Karpas-422 (cell line): ENCODE measurements around the gene SNAPC4. TPM values are rescaled to one million over a fixed set of nuclear protein-coding genes. Genes with fewer than 3 reads are reported as not detected.

Experiments
- DNase-seq: peaks from one replicate; pipeline ENCODE4 v3.0.0-alpha.2; 2015
- H2AFZ ChIP-seq: fragments of 200-600 bp; sonication (generic); 2 replicates; pipeline ENCODE4 v1.6.1; 2014; ENCODE audit warnings: antibody characterized with exemption, low read length, mixed read lengths
- H3K27ac ChIP-seq: fragments of 200-600 bp; sonication (generic); 2 replicates; pipeline ENCODE4 v1.5.1; 2014; ENCODE audit warnings: mild to moderate bottlenecking, low read length, moderate library complexity
- H3K27me3 ChIP-seq: fragments of 200-600 bp; sonication (generic); 2 replicates; pipeline ENCODE4 v1.6.1; 2014; ENCODE audit warnings: low read length, mixed read lengths
- H3K36me3 ChIP-seq: fragments of 200-600 bp; sonication (generic); 2 replicates; pipeline ENCODE4 v1.6.1; 2014; ENCODE audit warnings: low read length, mixed read lengths; ENCODE audit not compliant: insufficient read depth
- H3K4me1 ChIP-seq: fragments of 200-600 bp; sonication (generic); 2 replicates; pipeline ENCODE4 v1.6.1; 2014; ENCODE audit warnings: mild to moderate bottlenecking, low read length, mixed read lengths
- H3K4me2 ChIP-seq: fragments of 200-600 bp; sonication (generic); 2 replicates; pipeline ENCODE4 v1.6.1; 2014; ENCODE audit warnings: low read length, low read depth, mild to moderate bottlenecking; ENCODE audit not compliant: poor library complexity, severe bottlenecking
- H3K4me3 ChIP-seq: fragments of 200-600 bp; sonication (generic); 2 replicates; pipeline ENCODE4 v1.5.1; 2014; ENCODE audit warnings: mild to moderate bottlenecking, antibody characterized with exemption, low read length, mixed read lengths
- H3K79me2 ChIP-seq: fragments of 200-600 bp; sonication (generic); 2 replicates; pipeline ENCODE4 v1.6.1; 2014; ENCODE audit warnings: mild to moderate bottlenecking, low read length, mixed read lengths
- H3K9ac ChIP-seq: fragments of 200-600 bp; sonication (generic); 2 replicates; pipeline ENCODE4 v1.6.0; 2014; ENCODE audit warnings: low read length
- H3K9me2 ChIP-seq: fragments of 200-600 bp; sonication (generic), shearing (Covaris generic); replicated peaks from 2 replicates; pipeline ENCODE4 v1.6.0; 2014; ENCODE audit warnings: mild to moderate bottlenecking, low read length, moderate library complexity; ENCODE audit not compliant: insufficient read depth
- H3K9me3 ChIP-seq: fragments of 300-700, 200-600 bp; sonication (generic); 2 replicates; pipeline ENCODE4 v1.6.1; 2014; ENCODE audit warnings: low read length, mixed read lengths
- H4K20me1 ChIP-seq: fragments of 200-600 bp; sonication (generic); 2 replicates; pipeline ENCODE4 v1.6.1; 2014; ENCODE audit warnings: mild to moderate bottlenecking, antibody characterized with exemption, low read length, low read depth; ENCODE audit not compliant: insufficient read depth
- total RNA-seq: library from RNA; depleted of rRNA; stranded (reverse); fragments of >200 nt; shearing (Covaris generic); gene quantifications from 2 replicates; pipeline ENCODE4 v1.2.3, GENCODE V29; 2014; ENCODE audit warnings: low replicate concordance

The SNAPC4 gene
- total RNA-seq, 1 experiment from 2014 or later, result 3.7 TPM

GRCh38 chr9:136378170-136379002, 21.6 kb downstream of the SNAPC4 start:
- no peak overlapping the region for H3K9ac ChIP-seq
- no peak for DNase-seq
- no peaks in the 10 kb centered on the region for H3K9me3 ChIP-seq
- no peak overlapping the region for H2AFZ ChIP-seq
- H3K79me2 ChIP-seq, result no peaks in the 10 kb centered on the region
- no peaks in the 10 kb centered on the region for H3K27me3 ChIP-seq
- no peaks in the 10 kb centered on the region for H4K20me1 ChIP-seq
- H3K4me1 ChIP-seq, result no peaks in the 10 kb centered on the region
- H3K9me2 ChIP-seq, result no peaks in the 10 kb centered on the region
- H3K27ac ChIP-seq, result no peak overlapping the region
- H3K36me3 ChIP-seq, result no peaks in the 10 kb centered on the region
- H3K4me2 ChIP-seq, result no peak overlapping the region
- no peak overlapping the region for H3K4me3 ChIP-seq

GRCh38 chr9:136377341-136378169, 22.4 kb downstream of the SNAPC4 start:
- no peak overlapping the region for H3K9ac ChIP-seq
- H3K79me2 ChIP-seq, result no peaks in the 10 kb centered on the region
- no peaks in the 10 kb centered on the region for H4K20me1 ChIP-seq
- H3K36me3 ChIP-seq, result no peaks in the 10 kb centered on the region
- no peak overlapping the region for H3K4me3 ChIP-seq
- no peak overlapping the region for H3K4me2 ChIP-seq
- H3K9me3 ChIP-seq, result no peaks in the 10 kb centered on the region
- no peaks in the 10 kb centered on the region for H3K9me2 ChIP-seq
- no peak overlapping the region for H2AFZ ChIP-seq
- no peak for DNase-seq
- H3K27me3 ChIP-seq, result no peaks in the 10 kb centered on the region
- peaks cover 6% of the 10 kb centered on the region for H3K4me1 ChIP-seq
- no peak overlapping the region for H3K27ac ChIP-seq

DNA sequence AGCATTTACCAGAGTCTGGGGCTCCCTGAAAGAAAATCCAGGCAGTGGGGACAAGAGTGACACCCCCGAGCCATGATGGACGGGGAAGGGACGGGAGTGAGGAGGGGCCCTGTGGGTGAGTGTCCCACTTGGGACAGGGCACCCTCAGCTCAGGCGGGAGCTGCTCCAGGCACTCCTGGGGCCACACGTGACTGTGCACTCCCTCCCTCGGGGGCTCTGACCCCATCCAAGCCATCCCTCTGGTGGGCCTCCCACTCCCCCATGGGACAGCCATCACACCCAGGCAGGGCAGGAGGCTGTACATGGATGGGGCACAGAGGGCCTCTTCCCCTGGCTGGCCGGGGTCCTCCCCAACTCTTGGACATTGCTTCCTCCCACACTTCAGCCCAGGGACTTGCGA, 23.5 kb downstream of the SNAPC4 start:
- no peaks in the 10 kb centered on the region for H3K36me3 ChIP-seq
- no peak overlapping the region for H3K4me3 ChIP-seq
- H3K9ac ChIP-seq, result no peak overlapping the region

GRCh38 chr9:136375096-136375495, 24.9 kb downstream of the SNAPC4 start:
- H3K79me2 ChIP-seq, result no peaks in the 10 kb centered on the region
- H3K27ac ChIP-seq, result no peak overlapping the region
- H4K20me1 ChIP-seq, result no peaks in the 10 kb centered on the region
- no peak overlapping the region for H3K4me3 ChIP-seq
- H3K9me3 ChIP-seq, result no peaks in the 10 kb centered on the region
- H3K4me2 ChIP-seq, result no peak overlapping the region
- DNase-seq, result no peak
- H2AFZ ChIP-seq, result no peak overlapping the region
- H3K4me1 ChIP-seq, result peaks cover 10% of the 10 kb centered on the region
- H3K9ac ChIP-seq, result no peak overlapping the region
- H3K36me3 ChIP-seq, result no peaks in the 10 kb centered on the region
- no peaks in the 10 kb centered on the region for H3K27me3 ChIP-seq
- H3K9me2 ChIP-seq, result no peaks in the 10 kb centered on the region

More for the DNA sequence above, 23.5 kb downstream of the SNAPC4 start:
- no peaks in the 10 kb centered on the region for H4K20me1 ChIP-seq
- H3K27me3 ChIP-seq, result no peaks in the 10 kb centered on the region
- H3K4me2 ChIP-seq, result no peak overlapping the region
- H3K4me1 ChIP-seq, result peaks cover 10% of the 10 kb centered on the region
- H3K27ac ChIP-seq, result no peak overlapping the region
- H2AFZ ChIP-seq, result no peak overlapping the region
- no peaks in the 10 kb centered on the region for H3K9me3 ChIP-seq
- H3K79me2 ChIP-seq, result no peaks in the 10 kb centered on the region
- no peaks in the 10 kb centered on the region for H3K9me2 ChIP-seq
- no peak for DNase-seq

DNA sequence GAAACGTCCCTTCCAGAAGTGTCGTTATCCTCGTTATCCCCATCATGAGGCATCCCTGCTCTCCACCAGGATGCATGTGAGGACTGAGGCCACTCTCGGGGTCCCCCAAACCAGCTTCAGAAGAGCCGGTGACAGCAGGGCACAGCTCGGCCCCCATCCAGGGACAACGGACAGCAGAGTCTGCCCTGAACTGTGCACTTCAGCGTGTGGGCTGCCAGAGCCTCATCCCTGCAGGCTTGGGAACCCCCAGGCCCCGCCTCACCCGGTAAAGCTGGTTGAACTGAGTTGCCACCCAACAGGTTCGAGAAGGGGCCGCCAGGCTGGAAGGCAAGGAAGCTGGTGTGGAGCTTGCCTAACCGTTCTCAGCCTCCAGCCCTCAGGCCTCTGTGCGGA, 25.8 kb downstream of the SNAPC4 start:
- no peak overlapping the region for H3K4me2 ChIP-seq
- H3K79me2 ChIP-seq, result no peaks in the 10 kb centered on the region
- no peaks in the 10 kb centered on the region for H3K36me3 ChIP-seq
- H3K4me3 ChIP-seq, result no peak overlapping the region
- H3K9me2 ChIP-seq, result no peaks in the 10 kb centered on the region
- no peak for DNase-seq
- H2AFZ ChIP-seq, result no peak overlapping the region
- H3K27ac ChIP-seq, result no peak overlapping the region
- H3K9me3 ChIP-seq, result no peaks in the 10 kb centered on the region
- peaks cover 10% of the 10 kb centered on the region for H3K4me1 ChIP-seq
- no peak overlapping the region for H3K9ac ChIP-seq
- no peaks in the 10 kb centered on the region for H3K27me3 ChIP-seq
- no peaks in the 10 kb centered on the region for H4K20me1 ChIP-seq

- H3K79me2 ChIP-seq, result no peaks in the 10 kb centered on the region
- no peak within 1 kb of the TSS for H2AFZ ChIP-seq
- H3K27ac ChIP-seq, result peak within 1 kb of the TSS; percentile 57; the same call in 1 of the 2 replicates
- H3K4me3 ChIP-seq, result no peak within 1 kb of the TSS
- DNase-seq, result no peak
- H3K4me2 ChIP-seq, result no peak within 1 kb of the TSS
- H3K27me3 ChIP-seq, result no peaks in the 10 kb centered on the region
- H3K9ac ChIP-seq, result no peak within 1 kb of the TSS; the same call in 1 of the 2 replicates
- peaks cover 10% of the 10 kb centered on the region for H3K4me1 ChIP-seq
- H3K9me2 ChIP-seq, result no peaks in the 10 kb centered on the region
- H3K36me3 ChIP-seq, result no peaks in the 10 kb centered on the region
- no peaks in the 10 kb centered on the region for H4K20me1 ChIP-seq
- no peaks in the 10 kb centered on the region for H3K9me3 ChIP-seq
Observed at GRCh38 chr9:136373300-136374182, 26.4 kb downstream of the SNAPC4 start, which contains the start of gene CARD9. Gene CARD9, minus strand, starts transcription at chr9:136373669. Its CDS starts 1,591 bp downstream, at chr9:136372078.

DNA sequence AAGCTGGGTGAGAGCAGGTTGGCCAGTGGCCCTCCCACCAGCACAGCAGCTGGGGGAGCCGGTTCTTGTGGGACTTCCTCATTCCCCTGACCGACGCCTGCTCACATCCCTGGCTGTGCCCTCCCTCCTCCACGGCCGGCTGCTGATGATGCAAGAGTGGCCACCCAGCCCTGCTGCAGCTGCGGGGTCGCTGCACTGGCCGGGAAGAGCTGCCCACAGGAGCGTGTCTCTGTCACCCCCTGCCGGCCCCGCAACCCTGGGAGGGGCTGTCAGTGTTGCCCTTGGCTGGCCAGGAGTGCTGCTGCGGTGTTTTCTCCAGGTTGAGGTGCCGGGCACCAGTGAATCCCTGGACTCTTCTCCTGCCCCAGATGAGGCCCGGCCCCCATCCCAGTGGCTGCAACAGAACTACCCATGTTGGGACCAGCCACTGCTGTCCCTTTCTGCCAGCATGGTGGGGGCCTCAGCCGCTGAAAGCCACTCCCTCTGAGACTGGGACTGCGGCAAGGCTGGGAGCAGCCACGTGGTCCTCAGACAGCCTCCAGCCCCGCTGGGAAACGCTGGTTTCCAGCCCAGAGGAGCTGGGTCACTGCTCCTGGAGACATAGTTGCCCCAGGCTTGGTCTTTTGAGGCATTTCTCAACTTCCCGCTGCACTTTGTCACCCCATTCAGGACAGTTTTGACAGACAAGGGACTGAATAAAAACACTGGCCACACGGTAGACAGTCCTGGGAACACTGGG, 27.2 kb downstream of the SNAPC4 start:
- Histone ChIP-seq H4K20me1 (no peaks in the 10 kb centered on the region), H3K4me3 (no peak overlapping the region), H3K4me2 (no peak overlapping the region), H2AFZ (no peak overlapping the region), H3K27ac (peak overlapping the region; percentile 57; the same call in 1 of the 2 replicates), H3K9me2 (no peaks in the 10 kb centered on the region), H3K4me1 (peaks cover 10% of the 10 kb centered on the region), H3K79me2 (no peaks in the 10 kb centered on the region), H3K36me3 (no peaks in the 10 kb centered on the region), H3K9me3 (no peaks in the 10 kb centered on the region), H3K9ac (no peak overlapping the region; the same call in 1 of the 2 replicates), H3K27me3 (no peaks in the 10 kb centered on the region)
- DNase-seq, result peak; percentile 71
